ENCODE data around the gene WT1. TPM values are rescaled to one million over a fixed set of nuclear protein-coding genes. Genes with fewer than 3 reads are reported as not detected.

WT1 gene
- total and polyA plus RNA-seq, 4 donors = 0.07 to 0.92 (median 0.47) TPM

DNA sequence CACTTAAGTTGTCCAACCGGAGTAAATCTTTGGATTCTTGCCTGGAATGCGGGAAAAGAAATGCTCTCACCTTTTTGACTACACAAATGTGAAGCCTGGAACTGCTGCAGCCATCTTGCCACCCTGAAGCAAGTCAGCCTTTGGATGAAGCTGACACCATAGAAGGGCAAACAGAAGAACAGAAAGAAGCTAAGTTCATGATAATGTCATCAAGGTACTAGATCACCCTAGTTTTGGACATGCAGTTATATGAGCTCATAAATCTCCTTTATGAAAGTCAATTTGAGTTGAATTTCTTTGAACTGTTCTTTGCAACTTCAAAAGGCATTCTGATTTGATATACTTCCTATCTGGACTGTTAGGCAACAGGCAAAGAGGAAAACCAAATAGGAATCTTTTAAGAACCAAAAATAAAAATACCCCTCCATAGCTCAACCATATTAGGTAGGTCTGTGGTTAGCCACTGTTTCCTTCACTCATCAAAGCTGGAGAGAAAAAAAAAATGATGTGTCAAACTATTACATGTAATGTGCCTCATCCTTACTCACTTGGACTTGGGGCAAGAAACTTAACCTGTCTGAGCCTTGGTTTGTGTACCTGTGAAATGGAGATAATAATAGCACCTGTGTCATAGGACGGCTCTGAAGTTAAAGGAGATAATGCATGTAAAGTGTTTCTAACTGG, 91.9 kb downstream of the WT1 start:
- no peaks in the 10 kb centered on the region for H3K36me3 ChIP-seq (ENCODE audit: control insufficient read depth in 4 of 4, insufficient read depth in 4 of 4, low read length in 4 of 4)
- 72 to 78% methylated on average over 3 of the region's 3 CpGs for WGBS, 2 donors
- no peak overlapping the region for H3K9ac ChIP-seq (ENCODE audit: insufficient read depth in 1 of 2, low read length in 2 of 2)
- peaks cover 0 to 4% (median 0%) of the 10 kb centered on the region in 3 donors for H3K27me3 ChIP-seq (ENCODE audit: control insufficient read depth in 3 of 3, insufficient read depth in 3 of 3, low read length in 2 of 3)
- ATAC-seq (ENCODE audit: insufficient read depth, low FRiP score) = no peak
- no peak overlapping the region for H3K27ac ChIP-seq (ENCODE audit: low read depth in 1 of 2, low read length in 1 of 2)
- H3K9me3 ChIP-seq (ENCODE audit: control insufficient read depth in 4 of 4, insufficient read depth in 3 of 4, low read length in 3 of 4) = no peaks in the 10 kb centered on the region
- TF ChIP-seq, protein P1, sequence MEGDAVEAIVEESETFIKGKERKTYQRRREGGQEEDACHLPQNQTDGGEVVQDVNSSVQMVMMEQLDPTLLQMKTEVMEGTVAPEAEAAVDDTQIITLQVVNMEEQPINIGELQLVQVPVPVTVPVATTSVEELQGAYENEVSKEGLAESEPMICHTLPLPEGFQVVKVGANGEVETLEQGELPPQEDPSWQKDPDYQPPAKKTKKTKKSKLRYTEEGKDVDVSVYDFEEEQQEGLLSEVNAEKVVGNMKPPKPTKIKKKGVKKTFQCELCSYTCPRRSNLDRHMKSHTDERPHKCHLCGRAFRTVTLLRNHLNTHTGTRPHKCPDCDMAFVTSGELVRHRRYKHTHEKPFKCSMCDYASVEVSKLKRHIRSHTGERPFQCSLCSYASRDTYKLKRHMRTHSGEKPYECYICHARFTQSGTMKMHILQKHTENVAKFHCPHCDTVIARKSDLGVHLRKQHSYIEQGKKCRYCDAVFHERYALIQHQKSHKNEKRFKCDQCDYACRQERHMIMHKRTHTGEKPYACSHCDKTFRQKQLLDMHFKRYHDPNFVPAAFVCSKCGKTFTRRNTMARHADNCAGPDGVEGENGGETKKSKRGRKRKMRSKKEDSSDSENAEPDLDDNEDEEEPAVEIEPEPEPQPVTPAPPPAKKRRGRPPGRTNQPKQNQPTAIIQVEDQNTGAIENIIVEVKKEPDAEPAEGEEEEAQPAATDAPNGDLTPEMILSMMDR (IDR thresholded peaks at IDR 0.05; ENCODE audit: control extremely low read depth, extremely low read depth) = no peak
- no peak overlapping the region for H3K4me3 ChIP-seq
- no peak for DNase-seq
- H3K4me1 ChIP-seq (ENCODE audit: control insufficient read depth in 5 of 5, insufficient read depth in 5 of 5, low read length in 5 of 5) = peaks cover 0 to 11% (median 3%) of the 10 kb centered on the region in 5 donors

DNA sequence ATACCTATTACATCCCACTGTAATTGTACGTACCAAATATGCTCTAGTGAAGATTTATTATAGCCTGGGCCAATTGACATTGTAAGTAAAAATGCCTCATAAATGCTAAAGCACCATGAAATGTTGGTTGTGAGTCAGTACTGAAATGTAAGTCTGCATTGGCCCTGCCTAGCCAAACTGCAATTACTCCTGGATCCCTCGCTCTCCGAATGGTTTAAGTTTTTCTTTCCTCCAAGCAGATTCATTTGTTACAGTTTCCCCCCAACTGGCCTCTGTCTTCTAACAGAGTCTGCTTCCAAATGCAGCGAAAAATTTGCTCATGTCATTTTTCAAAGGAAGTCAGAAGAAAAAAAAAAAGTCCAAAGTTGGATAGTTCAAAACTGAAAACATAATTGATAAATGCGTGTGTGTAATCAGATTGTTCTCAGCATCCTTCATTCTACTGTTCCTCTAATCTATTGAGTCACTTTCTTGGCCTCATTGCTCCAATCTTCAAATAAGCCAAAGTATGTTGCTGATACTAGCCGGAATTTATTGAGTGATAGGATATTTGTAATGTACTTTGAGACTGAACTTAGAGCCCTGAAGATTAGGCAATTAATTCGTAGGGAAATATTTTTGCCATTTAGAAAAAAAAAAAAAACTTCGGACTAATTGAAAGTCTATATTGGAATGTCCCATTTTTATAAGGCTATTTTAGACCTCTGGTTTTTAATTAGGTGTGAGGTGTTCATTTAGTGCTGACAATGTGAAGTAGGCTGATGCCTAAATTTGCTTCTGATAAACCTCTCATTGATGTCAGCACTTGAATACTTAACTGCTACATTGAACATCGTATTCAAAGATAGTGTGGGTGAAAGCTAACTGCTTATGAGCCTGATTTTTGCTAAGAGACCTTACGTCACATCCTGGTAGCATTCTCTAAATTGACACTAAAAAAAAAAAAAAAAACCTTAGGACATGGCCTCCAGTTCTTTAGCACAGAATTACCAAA, 93.4 kb downstream of the WT1 start:
- H3K27ac ChIP-seq (ENCODE audit: low read depth in 1 of 2, low read length in 1 of 2) = no peak overlapping the region
- no peak overlapping the region for H3K9ac ChIP-seq (ENCODE audit: insufficient read depth in 1 of 2, low read length in 2 of 2)
- no peaks in the 10 kb centered on the region for H3K36me3 ChIP-seq (ENCODE audit: control insufficient read depth in 4 of 4, insufficient read depth in 4 of 4, low read length in 4 of 4)
- 63 to 76% methylated on average over 10 of the region's 10 CpGs for WGBS, 2 donors
- ATAC-seq (ENCODE audit: insufficient read depth, low FRiP score) (no peak), DNase-seq (peak; percentile 64 to 96 (median 93))
- no peaks in the 10 kb centered on the region for H3K9me3 ChIP-seq (ENCODE audit: control insufficient read depth in 4 of 4, insufficient read depth in 3 of 4, low read length in 3 of 4)
- TF ChIP-seq, protein P1 (IDR thresholded peaks at IDR 0.05; ENCODE audit: control extremely low read depth, extremely low read depth) = no peak
- no peak overlapping the region for H3K4me3 ChIP-seq
- peaks cover 0 to 11% (median 3%) of the 10 kb centered on the region in 5 donors for H3K4me1 ChIP-seq (ENCODE audit: control insufficient read depth in 5 of 5, insufficient read depth in 5 of 5, low read length in 5 of 5)
- H3K27me3 ChIP-seq (ENCODE audit: control insufficient read depth in 3 of 3, insufficient read depth in 3 of 3, low read length in 2 of 3) = peaks cover 0 to 6% (median 0%) of the 10 kb centered on the region in 3 donors

DNA sequence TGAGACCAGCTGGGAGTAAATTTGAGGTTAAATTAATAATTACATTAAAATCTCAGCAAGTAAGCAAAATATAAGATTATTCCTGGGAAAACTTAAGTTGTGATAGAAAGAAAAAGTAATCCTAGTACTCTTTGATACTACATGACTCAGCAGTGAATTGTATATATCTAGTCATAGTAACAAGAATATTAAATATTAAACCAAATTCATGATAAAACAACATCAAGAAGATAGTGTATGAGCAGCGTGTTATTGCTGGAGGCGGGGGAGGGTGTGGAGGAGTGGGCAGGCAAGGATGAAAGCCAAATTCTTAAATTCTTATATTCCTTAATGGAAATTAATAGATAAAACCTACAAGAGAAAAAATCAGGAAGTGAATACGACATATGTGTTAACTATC, 95.2 kb downstream of the WT1 start:
- TF ChIP-seq, protein P1 (IDR thresholded peaks at IDR 0.05; ENCODE audit: control extremely low read depth, extremely low read depth) = no peak
- Histone ChIP-seq H3K27me3 (ENCODE audit: control insufficient read depth in 3 of 3, insufficient read depth in 3 of 3, low read length in 2 of 3) (peaks cover 0 to 2% (median 0%) of the 10 kb centered on the region in 3 donors), H3K4me3 (no peak overlapping the region), H3K36me3 (ENCODE audit: control insufficient read depth in 4 of 4, insufficient read depth in 4 of 4, low read length in 4 of 4) (no peaks in the 10 kb centered on the region), H3K4me1 (ENCODE audit: control insufficient read depth in 5 of 5, insufficient read depth in 5 of 5, low read length in 5 of 5) (peaks cover 0 to 11% (median 3%) of the 10 kb centered on the region in 5 donors), H3K27ac (ENCODE audit: low read depth in 1 of 2, low read length in 1 of 2) (no peak overlapping the region), H3K9me3 (ENCODE audit: control insufficient read depth in 4 of 4, insufficient read depth in 3 of 4, low read length in 3 of 4) (no peaks in the 10 kb centered on the region), H3K9ac (ENCODE audit: insufficient read depth in 1 of 2, low read length in 2 of 2) (no peak overlapping the region)
- WGBS, 2 donors = 74 to 75% methylated on average over 3 of the region's 3 CpGs
- DNase-seq (no peak), ATAC-seq (ENCODE audit: insufficient read depth, low FRiP score) (no peak)

Small RNA genes lying within 50 kb of the gene (small RNA-seq; reads per million reads assigned to genes)
- gene RF02204 (ENCODE audit: low replicate concordance) (not detected), gene RF02205 (ENCODE audit: low replicate concordance) (not detected)

Other genes starting within 250 kb of the WT1 start
- gene EIF3M, start 148.3 kb upstream of the WT1 start, total RNA-seq = 100 to 1,000 TPM; 168 to 196 TPM
- 100 to 1,000 TPM; 220 to 247 TPM for gene EIF3M, start 148.3 kb upstream of the WT1 start, polyA plus RNA-seq